GM18511 (cell line): ENCODE data around the gene TACC3.

ENCODE experiments used
- ATAC-seq: cut with Tn5 transposase; IDR thresholded peaks from one replicate; pipeline ENCODE4 v1.9.1; 2021; ENCODE audit warnings: mild to moderate bottlenecking, moderate library complexity; ENCODE audit not compliant: unreplicated experiment

Gene TACC3

GRCh38 chr4:1756893-1757779 is 35.8 kb downstream of the TACC3 start:
- ATAC-seq: no peak

- ATAC-seq: no peak
Measured at GRCh38 chr4:1757836-1758235, 36.5 kb downstream of the TACC3 start.

- ATAC-seq: no peak
Measured at GRCh38 chr4:1758306-1759121, 37.2 kb downstream of the TACC3 start.

GRCh38 chr4:1759170-1759817 is 38.0 kb downstream of the TACC3 start:
- no peak for ATAC-seq

- ATAC-seq: no peak
Measured at GRCh38 chr4:1759818-1760223, 38.5 kb downstream of the TACC3 start.

- no peak for ATAC-seq
Measured at GRCh38 chr4:1760521-1761071, 39.3 kb downstream of the TACC3 start.

- ATAC-seq: no peak
Measured at GRCh38 chr4:1761130-1761689, 39.9 kb downstream of the TACC3 start.

GRCh38 chr4:1762264-1763010 is 41.1 kb downstream of the TACC3 start:
- no peak for ATAC-seq

GRCh38 chr4:1763070-1763549 is 41.8 kb downstream of the TACC3 start:
- ATAC-seq: no peak

GRCh38 chr4:1763550-1764080 is 42.3 kb downstream of the TACC3 start:
- no peak for ATAC-seq

- ATAC-seq: no peak
Measured at GRCh38 chr4:1764670-1765069, 43.3 kb downstream of the TACC3 start.

- ATAC-seq: no peak
Measured at GRCh38 chr4:1765409-1766072, 44.2 kb downstream of the TACC3 start.

GRCh38 chr4:1766106-1767060 is 45.1 kb downstream of the TACC3 start:
- no peak for ATAC-seq

- no peak for ATAC-seq
Measured at GRCh38 chr4:1767061-1767769, 45.9 kb downstream of the TACC3 start.

- ATAC-seq: no peak
Measured at GRCh38 chr4:1767770-1768366, 46.5 kb downstream of the TACC3 start.

GRCh38 chr4:1768367-1769034 is 47.2 kb downstream of the TACC3 start:
- no peak for ATAC-seq
